AG04450 (cell line): ENCODE measurements around the gene FRMD8. TPM values are rescaled to one million over a fixed set of nuclear protein-coding genes. Genes with fewer than 3 reads are reported as not detected.
A peak's percentile ranks its signal among the peaks of the same experiment; 100 is the strongest.

Source experiments
- CTCF ChIA-PET: fragments of 300-600, 350-600 bp; formaldehyde crosslinking; extraction: SDS; loops from one replicate; lab custom pipeline; 2022; ENCODE audit warnings: antibody characterized with exemption, inconsistent platforms; lab: Charles Lee
- POLR2A ChIA-PET: fragments of 350-600 bp; formaldehyde crosslinking; extraction: SDS; loops from one replicate; lab custom pipeline; 2021; ENCODE audit warnings: antibody characterized with exemption, inconsistent platforms; lab: Yijun Ruan, JAX
- DNase-seq: peaks from one replicate; pipeline ENCODE4 v3.0.0-alpha.2; 2011; ENCODE audit warnings: low read depth, low spot score
- H3K27ac ChIP-seq: one replicate; pipeline ENCODE4 v1.5.1; 2012; ENCODE audit warnings: low read depth, low read length, control low read depth
- H3K27me3 ChIP-seq: one replicate; pipeline ENCODE4 v1.6.0; 2012; ENCODE audit warnings: low read length; ENCODE audit not compliant: control insufficient read depth, insufficient read depth
- H3K4me3 ChIP-seq: 2 replicates; pipeline ENCODE4 v1.5.1; 2011; ENCODE audit warnings: mild to moderate bottlenecking, low read depth, low read length, control low read depth
- H3K9me3 ChIP-seq: 2 replicates; pipeline ENCODE4 v1.5.1; 2012; ENCODE audit warnings: low read length; ENCODE audit not compliant: control insufficient read depth, insufficient read depth
- polyA plus RNA-seq: library from polyadenylated mRNA; depleted of rRNA; stranded (reverse); fragments of >200 nt; gene quantifications from 2 replicates; pipeline ENCODE4 v1.2.3, GENCODE V29; 2011
- TF ChIP-seq, protein P1 (sequence below): IDR thresholded peaks from 2 replicates; pipeline ENCODE4 v1.5.1; 2011; ENCODE audit warnings: low read depth, low read length, control low read depth, inconsistent platforms

Gene FRMD8
- polyA plus RNA-seq, 1 experiment = 10.7 TPM

DNA sequence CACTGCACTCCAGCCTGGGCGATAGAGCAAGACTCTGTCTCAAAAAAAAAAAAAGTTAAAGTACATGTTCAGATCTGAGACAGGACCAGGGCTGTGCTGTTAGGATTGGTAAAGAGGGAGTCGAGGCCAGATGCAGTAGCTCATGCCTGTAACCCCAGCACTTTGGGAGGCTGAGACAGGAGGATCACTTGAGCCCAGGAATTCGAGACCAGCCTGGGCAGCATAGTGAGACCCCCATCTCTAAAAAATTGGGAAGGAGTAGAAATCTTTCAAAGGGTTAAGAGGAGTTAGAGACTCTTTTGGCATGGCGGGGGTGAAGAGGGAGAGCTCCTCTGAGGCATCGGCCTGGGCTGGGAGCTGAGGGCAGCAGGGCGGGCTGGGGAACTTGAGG, 15.8 kb upstream of the FRMD8 start:
- TF ChIP-seq, protein P1, sequence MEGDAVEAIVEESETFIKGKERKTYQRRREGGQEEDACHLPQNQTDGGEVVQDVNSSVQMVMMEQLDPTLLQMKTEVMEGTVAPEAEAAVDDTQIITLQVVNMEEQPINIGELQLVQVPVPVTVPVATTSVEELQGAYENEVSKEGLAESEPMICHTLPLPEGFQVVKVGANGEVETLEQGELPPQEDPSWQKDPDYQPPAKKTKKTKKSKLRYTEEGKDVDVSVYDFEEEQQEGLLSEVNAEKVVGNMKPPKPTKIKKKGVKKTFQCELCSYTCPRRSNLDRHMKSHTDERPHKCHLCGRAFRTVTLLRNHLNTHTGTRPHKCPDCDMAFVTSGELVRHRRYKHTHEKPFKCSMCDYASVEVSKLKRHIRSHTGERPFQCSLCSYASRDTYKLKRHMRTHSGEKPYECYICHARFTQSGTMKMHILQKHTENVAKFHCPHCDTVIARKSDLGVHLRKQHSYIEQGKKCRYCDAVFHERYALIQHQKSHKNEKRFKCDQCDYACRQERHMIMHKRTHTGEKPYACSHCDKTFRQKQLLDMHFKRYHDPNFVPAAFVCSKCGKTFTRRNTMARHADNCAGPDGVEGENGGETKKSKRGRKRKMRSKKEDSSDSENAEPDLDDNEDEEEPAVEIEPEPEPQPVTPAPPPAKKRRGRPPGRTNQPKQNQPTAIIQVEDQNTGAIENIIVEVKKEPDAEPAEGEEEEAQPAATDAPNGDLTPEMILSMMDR = no peak
- Histone ChIP-seq H3K27ac (peak overlapping the region; percentile 61), H3K4me3 (no peak overlapping the region), H3K9me3 (no peaks in the 10 kb centered on the region), H3K27me3 (no peaks in the 10 kb centered on the region)
- POLR2A ChIA-PET = interaction anchor here (0.8 to 1.0 kb wide), 2 partner anchors 52 to 137 kb away, joined by 4 to 6 read pairs; partner anchors contain the start of gene NEAT1
- CTCF ChIA-PET = interaction anchor here (0.5 to 1.3 kb wide), 4 partner anchors 18 to 852 kb away, joined by 3 to 4 read pairs (median 3); no protein-coding TSS in a partner anchor
- DNase-seq = no peak

DNA sequence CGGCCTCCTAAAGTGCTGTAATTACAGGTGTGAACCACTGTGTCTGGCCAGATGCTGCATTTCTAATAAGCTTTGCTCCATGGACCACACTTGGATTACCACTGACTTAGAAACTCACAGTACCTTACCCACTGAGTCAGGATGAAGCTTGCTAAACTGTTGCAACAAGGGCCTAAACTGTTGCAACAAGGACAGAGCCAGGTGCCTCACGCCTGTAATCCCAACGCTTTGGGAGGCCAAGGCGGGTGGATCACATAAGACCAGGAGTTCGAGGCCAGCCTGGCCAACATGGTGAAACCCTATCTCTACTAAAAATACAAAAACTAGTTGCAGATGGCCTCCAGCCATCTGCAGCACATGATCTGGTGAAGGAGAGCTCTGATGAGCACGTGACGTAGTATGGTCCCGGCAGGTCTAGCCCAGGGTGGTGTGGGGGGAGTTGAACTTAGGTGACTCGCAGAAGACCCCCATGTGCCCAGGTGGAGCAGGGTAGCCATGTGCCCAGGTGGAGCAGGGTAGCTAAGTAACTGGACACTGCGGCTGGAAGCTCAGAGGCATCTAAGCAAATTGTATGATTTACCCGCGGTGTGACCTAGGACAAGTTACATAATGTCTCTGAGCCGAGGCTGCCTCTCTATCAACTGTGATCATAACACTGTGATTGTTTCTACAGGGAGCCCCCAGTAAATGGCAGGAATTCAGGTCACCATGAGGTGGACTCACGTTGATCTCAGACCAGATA, 12.4 kb upstream of the FRMD8 start:
- ChIA-PET POLR2A (interaction anchor here (0.7 to 1.2 kb wide), 3 partner anchors 45 to 135 kb away, joined by 3 to 7 read pairs (median 3); no protein-coding TSS in a partner anchor), CTCF (no interaction called here)
- H3K27me3 ChIP-seq = no peaks in the 10 kb centered on the region
- H3K9me3 ChIP-seq = no peaks in the 10 kb centered on the region
- H3K4me3 ChIP-seq = no peak overlapping the region
- no peak for DNase-seq
- TF ChIP-seq, protein P1 = no peak
- H3K27ac ChIP-seq = no peak overlapping the region

DNA sequence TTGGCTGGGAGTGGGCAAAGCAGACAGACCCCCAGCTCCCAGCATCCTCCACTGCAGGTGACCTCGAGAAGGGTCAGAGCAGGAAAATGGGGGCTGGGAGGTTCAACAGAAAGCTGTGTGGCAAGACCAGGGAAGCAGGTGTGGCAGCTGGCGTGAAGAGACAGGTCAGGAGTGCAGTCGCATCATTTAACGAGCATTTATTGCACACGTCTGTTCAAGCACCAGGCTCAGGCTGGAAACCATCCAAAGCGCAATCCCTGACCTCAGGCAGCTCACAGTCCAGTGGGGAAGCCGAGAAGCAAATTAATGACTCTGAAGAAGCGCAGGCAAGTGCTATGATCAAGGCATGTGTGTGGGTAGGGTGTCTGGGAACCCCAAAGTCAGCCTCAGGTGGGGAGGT, 11.4 kb upstream of the FRMD8 start:
- CTCF ChIA-PET = no interaction called here
- no peak for DNase-seq
- H3K27ac ChIP-seq = no peak overlapping the region
- POLR2A ChIA-PET = interaction anchor here (0.7 kb wide), 1 partner anchor 132 kb away, joined by 3 read pairs; no protein-coding TSS in a partner anchor
- H3K4me3 ChIP-seq = no peak overlapping the region
- no peaks in the 10 kb centered on the region for H3K27me3 ChIP-seq
- TF ChIP-seq, protein P1 = no peak
- H3K9me3 ChIP-seq = no peaks in the 10 kb centered on the region

DNA sequence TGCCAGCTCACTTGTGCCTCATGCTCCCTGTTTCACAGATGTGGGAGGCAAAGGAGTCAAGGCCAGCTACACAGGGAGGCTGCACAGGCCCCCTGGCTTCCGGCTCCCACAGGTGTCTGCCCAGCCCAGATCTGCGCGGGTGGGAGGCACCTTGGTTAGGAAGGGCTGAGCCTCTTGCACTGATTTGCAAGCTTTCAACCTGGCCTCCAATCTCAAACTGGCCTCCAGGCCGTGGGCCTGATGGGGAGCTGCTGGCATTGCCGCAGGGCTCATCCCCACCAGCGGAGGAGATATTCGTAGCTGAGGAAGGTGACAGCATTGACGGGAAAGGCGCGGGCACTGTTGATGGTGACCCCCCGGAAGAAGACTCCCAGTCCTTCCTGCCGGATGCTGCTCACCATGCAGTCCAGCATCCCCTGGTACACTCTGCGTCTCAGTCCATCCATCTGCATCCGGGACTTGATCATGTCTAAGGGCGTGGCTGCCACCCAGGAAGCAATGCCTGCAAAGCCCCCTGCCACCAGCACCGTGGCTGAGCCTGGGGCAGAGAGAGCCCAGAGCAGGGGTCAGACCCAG, 10.2 kb upstream of the FRMD8 start:
- TF ChIP-seq, protein P1 = no peak
- Histone ChIP-seq H3K27me3 (no peaks in the 10 kb centered on the region), H3K27ac (no peak overlapping the region), H3K9me3 (no peaks in the 10 kb centered on the region), H3K4me3 (no peak overlapping the region)
- ChIA-PET CTCF (interaction anchor here (0.6 to 0.7 kb wide), 2 partner anchors 36 to 41 kb away, joined by 3 to 6 read pairs; no protein-coding TSS in a partner anchor), POLR2A (no interaction called here)
- DNase-seq = no peak

DNA sequence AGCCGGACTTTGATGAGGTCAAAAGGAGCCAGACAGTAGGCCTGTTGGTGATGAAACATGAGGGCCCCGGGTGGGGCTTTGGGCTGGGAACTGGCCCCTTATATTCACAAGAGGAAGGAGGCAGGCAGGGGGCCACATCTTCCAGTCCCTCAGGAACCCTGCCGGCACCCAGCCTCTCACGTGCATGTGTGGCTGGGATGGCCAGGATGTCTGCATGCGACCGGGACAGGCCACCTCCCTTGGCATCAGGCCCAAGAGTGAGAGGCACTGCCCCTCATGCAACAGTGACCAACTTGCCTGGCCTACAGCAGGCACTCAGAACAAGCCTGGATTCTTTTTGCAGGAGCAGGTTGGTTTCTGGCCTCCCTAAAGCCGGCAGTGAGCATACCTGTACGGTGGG, 9.4 kb upstream of the FRMD8 start:
- Histone ChIP-seq H3K27ac (no peak overlapping the region), H3K4me3 (no peak overlapping the region), H3K27me3 (no peaks in the 10 kb centered on the region), H3K9me3 (no peaks in the 10 kb centered on the region)
- TF ChIP-seq, protein P1 = no peak
- CTCF ChIA-PET = no interaction called here
- DNase-seq = no peak
- POLR2A ChIA-PET = no interaction called here
